Inflammatory macrophage (primary cell): ENCODE measurements around the gene STAG1.
"Not testable (repeated sequence)": the region's sequence is repeated elsewhere in the genome, so short reads cannot be mapped to it uniquely, and the experiment has no call there.

ENCODE experiments used
- DNase-seq, 2 donors: peaks; one replicate each; pipeline ENCODE4 v3.0.0-alpha.2; 2020 to 2022

STAG1 gene

GRCh38 chr3:136583823-136584222, 168.4 kb downstream of the STAG1 start:
- no peak for DNase-seq

- DNase-seq = no peak
Observed at GRCh38 chr3:136577791-136578190, 174.4 kb downstream of the STAG1 start.

GRCh38 chr3:136576279-136577009, 175.7 kb downstream of the STAG1 start:
- DNase-seq = no peak

- no peak for DNase-seq
Observed at GRCh38 chr3:136567599-136568188, 184.5 kb downstream of the STAG1 start.

- not testable (repeated sequence) for DNase-seq
Observed at GRCh38 chr3:136564962-136565361, 187.2 kb downstream of the STAG1 start.

- DNase-seq = no peak
Observed at GRCh38 chr3:136562026-136562425, 190.2 kb downstream of the STAG1 start.

- DNase-seq = no peak
Observed at GRCh38 chr3:136559896-136560295, 192.3 kb downstream of the STAG1 start.

- peak; percentile 44 to 74 for DNase-seq
Observed at GRCh38 chr3:136549461-136549860, 202.7 kb downstream of the STAG1 start.

- no peak for DNase-seq
Observed at GRCh38 chr3:136547293-136547692, 204.9 kb downstream of the STAG1 start.

GRCh38 chr3:136546720-136547119, 205.5 kb downstream of the STAG1 start:
- no peak for DNase-seq

- peak; percentile 8 to 17 for DNase-seq
Observed at GRCh38 chr3:136545664-136546268, 206.4 kb downstream of the STAG1 start.

GRCh38 chr3:136544532-136544931, 207.6 kb downstream of the STAG1 start:
- DNase-seq = no peak

- peak; percentile 35 to 72 for DNase-seq
Observed at GRCh38 chr3:136543385-136543784, 208.8 kb downstream of the STAG1 start.

GRCh38 chr3:136535906-136536305, 216.3 kb downstream of the STAG1 start:
- no peak for DNase-seq

GRCh38 chr3:136532766-136533165, 219.4 kb downstream of the STAG1 start:
- DNase-seq = no peak

- no peak for DNase-seq
Observed at GRCh38 chr3:136518102-136518501, 234.1 kb downstream of the STAG1 start.

- DNase-seq = no peak
Observed at GRCh38 chr3:136516656-136517055, 235.5 kb downstream of the STAG1 start.

- DNase-seq = no peak
Observed at GRCh38 chr3:136516095-136516494, 236.1 kb downstream of the STAG1 start.

GRCh38 chr3:136514533-136514932, 237.6 kb downstream of the STAG1 start:
- not testable (repeated sequence) for DNase-seq

GRCh38 chr3:136513367-136513766, 238.8 kb downstream of the STAG1 start:
- DNase-seq = peak in 1 of 2 donors; percentile 14

GRCh38 chr3:136512381-136512780, 239.8 kb downstream of the STAG1 start:
- no peak for DNase-seq

- no peak for DNase-seq
Observed at GRCh38 chr3:136505676-136506075, 246.5 kb downstream of the STAG1 start.

GRCh38 chr3:136503056-136503455, 249.1 kb downstream of the STAG1 start:
- no peak for DNase-seq

GRCh38 chr3:136498919-136499447, 253.2 kb downstream of the STAG1 start:
- no peak for DNase-seq
